Glutamatergic neuron (in vitro differentiated cells): ENCODE measurements around the gene PPP2R2B. TPM values are rescaled to one million over a fixed set of nuclear protein-coding genes. Genes with fewer than 3 reads are reported as not detected.

Experiments
- DNase-seq: peaks from one replicate; pipeline ENCODE4 v3.0.0; 2022
- H3K27ac Mint-ChIP-seq: one replicate; pipeline ENCODE4 v1.8.0; 2020; ENCODE audit warnings: mild to moderate bottlenecking, mixed read lengths, inconsistent platforms; ENCODE audit not compliant: unreplicated experiment
- H3K27me3 Mint-ChIP-seq: one replicate; pipeline ENCODE4 v1.8.0; 2020; ENCODE audit warnings: mild to moderate bottlenecking, moderate library complexity, mixed read lengths, inconsistent platforms; ENCODE audit not compliant: unreplicated experiment
- H3K36me3 Mint-ChIP-seq: one replicate; pipeline ENCODE4 v1.8.0; 2020; ENCODE audit warnings: mild to moderate bottlenecking, mixed read lengths, inconsistent platforms; ENCODE audit not compliant: unreplicated experiment
- H3K4me1 Mint-ChIP-seq: one replicate; pipeline ENCODE4 v1.8.0; 2020; ENCODE audit warnings: mild to moderate bottlenecking, low read depth, mixed read lengths, inconsistent platforms; ENCODE audit not compliant: unreplicated experiment
- H3K4me3 Mint-ChIP-seq: one replicate; pipeline ENCODE4 v1.8.0; 2020; ENCODE audit warnings: mild to moderate bottlenecking, mixed read lengths, inconsistent platforms; ENCODE audit not compliant: unreplicated experiment
- H3K9me3 Mint-ChIP-seq: one replicate; pipeline ENCODE4 v1.8.0; 2020; ENCODE audit warnings: mild to moderate bottlenecking, moderate library complexity, mixed read lengths, inconsistent platforms; ENCODE audit not compliant: unreplicated experiment
- total RNA-seq: library from RNA; stranded (reverse); fragmentation: NEBNext Ultra II Directional; extraction: Animal tissue kit (Norgen Biotek cat#: 25700); gene quantifications from one replicate; pipeline ENCODE4 v1.2.1, GENCODE V29; 2021; ENCODE audit not compliant: unreplicated experiment
- TF ChIP-seq, protein P1 (sequence below): fragments of 200-600 bp; sonication (generic); IDR thresholded peaks from one replicate; pipeline ENCODE4 v1.5.0; 2021; ENCODE audit not compliant: partially characterized antibody, unreplicated experiment

Gene PPP2R2B
- total RNA-seq, 1 donor from 2014 or later, result 11.4 TPM

- H3K27ac Mint-ChIP-seq, result no peak overlapping the region
- peaks cover 2% of the 10 kb centered on the region for H3K9me3 Mint-ChIP-seq
- no peaks in the 10 kb centered on the region for H3K27me3 Mint-ChIP-seq
- no peak overlapping the region for H3K4me3 Mint-ChIP-seq
- H3K36me3 Mint-ChIP-seq, result no peaks in the 10 kb centered on the region
- TF ChIP-seq, protein P1, sequence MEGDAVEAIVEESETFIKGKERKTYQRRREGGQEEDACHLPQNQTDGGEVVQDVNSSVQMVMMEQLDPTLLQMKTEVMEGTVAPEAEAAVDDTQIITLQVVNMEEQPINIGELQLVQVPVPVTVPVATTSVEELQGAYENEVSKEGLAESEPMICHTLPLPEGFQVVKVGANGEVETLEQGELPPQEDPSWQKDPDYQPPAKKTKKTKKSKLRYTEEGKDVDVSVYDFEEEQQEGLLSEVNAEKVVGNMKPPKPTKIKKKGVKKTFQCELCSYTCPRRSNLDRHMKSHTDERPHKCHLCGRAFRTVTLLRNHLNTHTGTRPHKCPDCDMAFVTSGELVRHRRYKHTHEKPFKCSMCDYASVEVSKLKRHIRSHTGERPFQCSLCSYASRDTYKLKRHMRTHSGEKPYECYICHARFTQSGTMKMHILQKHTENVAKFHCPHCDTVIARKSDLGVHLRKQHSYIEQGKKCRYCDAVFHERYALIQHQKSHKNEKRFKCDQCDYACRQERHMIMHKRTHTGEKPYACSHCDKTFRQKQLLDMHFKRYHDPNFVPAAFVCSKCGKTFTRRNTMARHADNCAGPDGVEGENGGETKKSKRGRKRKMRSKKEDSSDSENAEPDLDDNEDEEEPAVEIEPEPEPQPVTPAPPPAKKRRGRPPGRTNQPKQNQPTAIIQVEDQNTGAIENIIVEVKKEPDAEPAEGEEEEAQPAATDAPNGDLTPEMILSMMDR, result no peak
- H3K4me1 Mint-ChIP-seq, result peaks cover 12% of the 10 kb centered on the region
- no peak for DNase-seq
These were observed 26.3 kb upstream of the PPP2R2B start for GRCh38 chr5:146904890-146905289.

DNA sequence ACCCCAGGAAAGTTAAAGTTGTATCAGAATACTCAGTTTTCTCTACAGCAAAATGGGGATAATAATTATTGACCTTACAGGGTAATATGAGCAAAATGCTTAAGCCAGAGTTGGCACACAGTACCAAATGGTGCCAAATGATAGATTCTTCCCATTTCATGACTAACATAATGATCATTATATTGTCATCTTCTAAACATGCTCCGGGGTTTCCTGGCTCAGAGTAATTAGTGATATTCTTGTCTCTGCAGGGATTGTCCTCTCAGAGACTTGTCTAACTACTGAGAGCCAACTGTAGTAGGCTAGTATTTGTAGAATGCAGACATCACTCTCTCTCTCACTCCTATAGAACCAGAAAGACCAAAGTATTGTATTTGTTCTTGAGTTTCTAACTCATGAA is 25.2 kb upstream of the PPP2R2B start:
- H3K4me1 Mint-ChIP-seq, result peaks cover 3% of the 10 kb centered on the region
- no peaks in the 10 kb centered on the region for H3K36me3 Mint-ChIP-seq
- TF ChIP-seq, protein P1, result no peak
- peaks cover 2% of the 10 kb centered on the region for H3K9me3 Mint-ChIP-seq
- H3K4me3 Mint-ChIP-seq, result no peak overlapping the region
- no peaks in the 10 kb centered on the region for H3K27me3 Mint-ChIP-seq
- H3K27ac Mint-ChIP-seq, result no peak overlapping the region
- no peak for DNase-seq

- DNase-seq, result no peak
- Mint-ChIP-seq H3K27ac (peak overlapping the region; percentile 7), H3K4me3 (no peak overlapping the region), H3K27me3 (no peaks in the 10 kb centered on the region), H3K36me3 (peaks cover 1% of the 10 kb centered on the region), H3K4me1 (peaks cover 3% of the 10 kb centered on the region), H3K9me3 (peaks cover 2% of the 10 kb centered on the region)
- TF ChIP-seq, protein P1, result no peak
These were observed 23.9 kb upstream of the PPP2R2B start for GRCh38 chr5:146902471-146902870.

DNA sequence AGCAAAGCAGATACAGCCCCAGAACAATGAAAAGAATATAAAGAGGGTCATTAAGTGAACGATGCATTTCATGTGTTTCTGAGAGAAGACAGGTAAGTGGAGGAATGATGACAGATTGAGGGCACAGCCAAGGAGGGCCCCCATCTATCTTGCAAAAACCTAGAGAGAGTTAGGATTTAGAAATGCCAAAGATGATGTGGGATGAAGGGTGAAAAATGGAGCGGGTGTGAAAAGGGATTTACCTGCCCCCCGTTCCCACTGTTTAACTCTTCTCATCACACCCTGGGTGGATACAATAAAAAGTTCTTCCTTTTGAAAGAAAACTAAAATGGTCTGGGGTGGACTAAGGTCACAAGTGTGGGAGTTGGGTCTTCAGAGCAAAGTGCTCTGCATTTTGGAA is 18.5 kb upstream of the PPP2R2B start:
- H3K9me3 Mint-ChIP-seq, result peaks cover 1% of the 10 kb centered on the region
- TF ChIP-seq, protein P1, result no peak
- peaks cover 4% of the 10 kb centered on the region for H3K36me3 Mint-ChIP-seq
- no peak overlapping the region for H3K4me3 Mint-ChIP-seq
- H3K27me3 Mint-ChIP-seq, result peaks cover 3% of the 10 kb centered on the region
- no peaks in the 10 kb centered on the region for H3K4me1 Mint-ChIP-seq
- H3K27ac Mint-ChIP-seq, result no peak overlapping the region
- no peak for DNase-seq

- TF ChIP-seq, protein P1, result no peak
- peaks cover 3% of the 10 kb centered on the region for H3K27me3 Mint-ChIP-seq
- H3K4me1 Mint-ChIP-seq, result no peaks in the 10 kb centered on the region
- H3K9me3 Mint-ChIP-seq, result peaks cover 1% of the 10 kb centered on the region
- H3K4me3 Mint-ChIP-seq, result no peak overlapping the region
- H3K27ac Mint-ChIP-seq, result no peak overlapping the region
- DNase-seq, result no peak
- H3K36me3 Mint-ChIP-seq, result peaks cover 4% of the 10 kb centered on the region
These were observed 16.4 kb upstream of the PPP2R2B start for GRCh38 chr5:146894753-146895521.
